ENCODE results near the gene FASN. TPM values are rescaled to one million over a fixed set of nuclear protein-coding genes. Genes with fewer than 3 reads are reported as not detected.

Gene FASN
- total and polyA plus RNA-seq, 2 donors (not counting 1 experiment from before 2014, with no cell fraction given), result 19.4 to 35.6 TPM

DNA sequence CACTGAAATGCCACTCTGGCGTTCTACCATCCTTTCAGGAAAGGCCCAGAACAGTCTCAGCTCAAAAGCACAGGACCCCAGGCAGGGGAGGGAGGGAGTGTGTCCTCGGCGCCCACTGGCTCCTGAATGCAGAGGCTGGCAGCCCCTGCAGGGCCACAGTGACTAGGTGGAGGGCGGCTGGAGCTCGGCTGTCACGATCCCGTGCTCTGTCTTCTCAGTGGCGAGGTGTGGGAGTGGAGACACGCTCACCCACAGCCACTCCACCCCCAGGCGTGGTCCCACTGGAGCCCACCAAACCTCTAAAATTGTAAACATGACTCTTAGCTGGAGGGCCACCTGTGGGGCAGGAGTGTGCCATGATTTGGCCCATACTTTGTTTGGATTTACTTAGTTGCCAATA is 16.4 kb upstream of the FASN start:
- CTCF ChIA-PET, result no interaction called here
- no peaks in the 10 kb centered on the region for H3K4me1 Mint-ChIP-seq

DNA sequence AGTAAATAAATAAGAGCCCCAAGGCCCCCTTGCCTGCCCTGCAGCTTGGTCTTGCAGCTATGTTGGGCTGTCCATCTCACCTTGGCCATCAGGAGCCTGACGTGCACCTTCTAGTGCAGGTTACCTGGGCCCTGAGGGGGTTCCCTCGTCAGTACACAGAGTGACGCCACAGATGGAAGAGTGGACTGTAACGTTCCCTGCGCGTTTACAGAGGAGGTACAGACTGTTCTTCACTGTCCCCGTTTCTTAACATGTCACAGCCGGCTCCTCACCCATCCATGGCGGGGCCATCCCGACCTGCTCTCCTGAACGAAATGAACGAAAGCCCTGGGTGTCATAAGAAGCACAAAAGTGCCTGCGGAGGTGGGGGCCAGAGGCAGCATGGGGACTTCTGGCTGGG is 15.9 kb upstream of the FASN start:
- 99% methylated on average over 9 of the region's 13 CpGs for WGBS (ENCODE audit: insufficient coverage)
- no peak for ATAC-seq (ENCODE audit: low read depth)
- H3K27me3 Mint-ChIP-seq, result no peaks in the 10 kb centered on the region
- TF ChIP-seq, protein P1, sequence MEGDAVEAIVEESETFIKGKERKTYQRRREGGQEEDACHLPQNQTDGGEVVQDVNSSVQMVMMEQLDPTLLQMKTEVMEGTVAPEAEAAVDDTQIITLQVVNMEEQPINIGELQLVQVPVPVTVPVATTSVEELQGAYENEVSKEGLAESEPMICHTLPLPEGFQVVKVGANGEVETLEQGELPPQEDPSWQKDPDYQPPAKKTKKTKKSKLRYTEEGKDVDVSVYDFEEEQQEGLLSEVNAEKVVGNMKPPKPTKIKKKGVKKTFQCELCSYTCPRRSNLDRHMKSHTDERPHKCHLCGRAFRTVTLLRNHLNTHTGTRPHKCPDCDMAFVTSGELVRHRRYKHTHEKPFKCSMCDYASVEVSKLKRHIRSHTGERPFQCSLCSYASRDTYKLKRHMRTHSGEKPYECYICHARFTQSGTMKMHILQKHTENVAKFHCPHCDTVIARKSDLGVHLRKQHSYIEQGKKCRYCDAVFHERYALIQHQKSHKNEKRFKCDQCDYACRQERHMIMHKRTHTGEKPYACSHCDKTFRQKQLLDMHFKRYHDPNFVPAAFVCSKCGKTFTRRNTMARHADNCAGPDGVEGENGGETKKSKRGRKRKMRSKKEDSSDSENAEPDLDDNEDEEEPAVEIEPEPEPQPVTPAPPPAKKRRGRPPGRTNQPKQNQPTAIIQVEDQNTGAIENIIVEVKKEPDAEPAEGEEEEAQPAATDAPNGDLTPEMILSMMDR (IDR thresholded peaks at IDR 0.05), result no peak
- TF ChIP-seq EZH2 (IDR thresholded peaks at IDR 0.05; ENCODE audit: borderline replicate concordance, insufficient read depth, low read depth, low read length, poor library complexity, severe bottlenecking), result no peak
- no peaks in the 10 kb centered on the region for H3K9me3 Mint-ChIP-seq (ENCODE audit: insufficient read depth)
- Histone ChIP-seq H3K27me3 (replicated peaks in 1 of 4; ENCODE audit: control extremely low read depth in 1 of 4, control insufficient read depth in 3 of 4, insufficient read depth in 4 of 4, low read length in 3 of 4) (no peaks in the 10 kb centered on the region), H4K20me1 (ENCODE audit: control insufficient read depth, insufficient read depth, low read length, poor library complexity, severe bottlenecking) (no peaks in the 10 kb centered on the region), H3K9me3 (ENCODE audit: control extremely low read depth in 1 of 3, control insufficient read depth in 2 of 3, insufficient read depth in 1 of 3, low read length in 2 of 3) (no peaks in the 10 kb centered on the region), H3K27ac (ENCODE audit: low read length in 2 of 2) (no peak overlapping the region), H3K36me3 (replicated peaks in 1 of 2; ENCODE audit: control extremely low read depth in 1 of 2, control insufficient read depth in 1 of 2, extremely low read depth in 1 of 2, insufficient read depth in 2 of 2, low read length in 1 of 2) (no peaks in the 10 kb centered on the region), H3K4me1 (ENCODE audit: control insufficient read depth in 2 of 2, insufficient read depth in 2 of 2, low read length in 2 of 2) (no peaks in the 10 kb centered on the region), H2AFZ (ENCODE audit: insufficient read depth, low read depth, low read length, poor library complexity, severe bottlenecking) (no peak overlapping the region), H3K4me3 (ENCODE audit: control extremely low read depth in 1 of 5, extremely low read depth in 1 of 5, insufficient read depth in 1 of 5, low read depth in 2 of 5, low read length in 4 of 5) (no peak overlapping the region), H3K79me2 (ENCODE audit: control insufficient read depth, insufficient read depth, low read length) (no peaks in the 10 kb centered on the region), H3K4me2 (replicated peaks; ENCODE audit: low read depth, low read length, poor library complexity, severe bottlenecking) (no peak overlapping the region), H3K9ac (ENCODE audit: low read length) (no peak overlapping the region)
- no peak overlapping the region for H3K27ac Mint-ChIP-seq
- no peak overlapping the region for H3K4me3 Mint-ChIP-seq
- intact Hi-C loops (cut with micrococcal nuclease), result no loop called here
- POLR2A ChIA-PET, result interaction anchor here (0.5 kb wide), 1 partner anchor 603 kb away, joined by 3 read pairs; the partner anchor contains the start of gene FN3KRP
- CTCF ChIA-PET, result no interaction called here
- DNase-seq, result no peak
- H3K4me1 Mint-ChIP-seq, result no peaks in the 10 kb centered on the region

More for the DNA sequence above, 16.4 kb upstream of the FASN start:
- no peak overlapping the region for H3K27ac Mint-ChIP-seq
- H3K9me3 ChIP-seq (ENCODE audit: control extremely low read depth in 1 of 3, control insufficient read depth in 2 of 3, insufficient read depth in 1 of 3, low read length in 2 of 3), result no peaks in the 10 kb centered on the region
- no peak overlapping the region for H3K4me2 ChIP-seq (replicated peaks; ENCODE audit: low read depth, low read length, poor library complexity, severe bottlenecking)
- POLR2A ChIA-PET, result interaction anchor here (0.5 kb wide), 1 partner anchor 602 kb away, joined by 3 read pairs; the partner anchor contains the start of gene FN3KRP
- no peaks in the 10 kb centered on the region for H3K79me2 ChIP-seq (ENCODE audit: control insufficient read depth, insufficient read depth, low read length)
- no peaks in the 10 kb centered on the region for H3K9me3 Mint-ChIP-seq (ENCODE audit: insufficient read depth)
- H4K20me1 ChIP-seq (ENCODE audit: control insufficient read depth, insufficient read depth, low read length, poor library complexity, severe bottlenecking), result no peaks in the 10 kb centered on the region
- DNase-seq (no peak), ATAC-seq (ENCODE audit: low read depth) (no peak)
- H2AFZ ChIP-seq (ENCODE audit: insufficient read depth, low read depth, low read length, poor library complexity, severe bottlenecking), result no peak overlapping the region
- H3K4me1 ChIP-seq (ENCODE audit: control insufficient read depth in 2 of 2, insufficient read depth in 2 of 2, low read length in 2 of 2), result no peaks in the 10 kb centered on the region
- no peak for TF ChIP-seq EZH2 (IDR thresholded peaks at IDR 0.05; ENCODE audit: borderline replicate concordance, insufficient read depth, low read depth, low read length, poor library complexity, severe bottlenecking)
- TF ChIP-seq, protein P1 (IDR thresholded peaks at IDR 0.05), result no peak
- no peaks in the 10 kb centered on the region for H3K27me3 Mint-ChIP-seq
- WGBS (ENCODE audit: insufficient coverage), result 100% methylated on average over 3 of the region's 10 CpGs
- intact Hi-C loops (cut with micrococcal nuclease), result no loop called here
- no peak overlapping the region for H3K27ac ChIP-seq (ENCODE audit: low read length in 2 of 2)
- no peaks in the 10 kb centered on the region for H3K36me3 ChIP-seq (replicated peaks in 1 of 2; ENCODE audit: control extremely low read depth in 1 of 2, control insufficient read depth in 1 of 2, extremely low read depth in 1 of 2, insufficient read depth in 2 of 2, low read length in 1 of 2)
- H3K4me3 ChIP-seq (ENCODE audit: control extremely low read depth in 1 of 5, extremely low read depth in 1 of 5, insufficient read depth in 1 of 5, low read depth in 2 of 5, low read length in 4 of 5), result no peak overlapping the region
- no peak overlapping the region for H3K4me3 Mint-ChIP-seq
- H3K27me3 ChIP-seq (replicated peaks in 1 of 4; ENCODE audit: control extremely low read depth in 1 of 4, control insufficient read depth in 3 of 4, insufficient read depth in 4 of 4, low read length in 3 of 4), result no peaks in the 10 kb centered on the region
- no peak overlapping the region for H3K9ac ChIP-seq (ENCODE audit: low read length)

Measured in B cell (primary cell).